ENCODE results near the gene ASPSCR1.

The ASPSCR1 gene

DNA sequence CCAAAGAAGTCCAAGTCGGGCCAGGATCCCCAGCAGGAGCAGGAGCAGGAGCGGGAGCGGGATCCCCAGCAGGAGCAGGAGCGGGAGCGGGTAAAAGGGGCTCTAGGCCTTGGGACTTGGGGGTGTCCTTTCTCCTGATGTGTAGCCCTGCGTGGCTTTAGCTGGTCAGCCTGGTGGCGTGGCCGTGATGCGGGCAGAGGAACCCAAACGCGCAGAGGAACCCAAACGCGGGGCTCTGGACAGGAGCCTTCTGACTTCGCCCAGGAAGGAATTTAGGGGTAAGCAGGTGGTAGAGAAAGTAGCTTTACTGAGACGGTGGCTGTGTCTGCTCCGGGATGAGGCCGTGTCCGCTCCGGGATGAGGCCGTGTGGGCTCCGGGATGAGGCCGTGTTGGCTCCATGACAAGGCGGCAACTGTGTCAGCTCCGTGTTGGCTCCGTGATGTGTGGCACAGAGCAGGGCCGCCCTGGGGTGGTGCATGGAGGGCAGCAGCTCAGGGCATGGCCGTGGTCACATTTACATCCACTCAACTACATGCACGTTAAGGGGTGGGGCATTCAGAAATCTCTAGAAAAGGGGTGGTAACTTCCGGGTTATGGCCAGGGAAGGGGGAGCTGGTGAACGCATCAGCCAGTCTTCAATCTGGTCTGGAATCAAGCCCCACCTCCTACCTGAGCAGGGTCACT, 19.5 kb downstream of the ASPSCR1 start:
- no peak overlapping the region for H3K18ac ChIP-seq (ENCODE audit: low read depth in 1 of 2, low read length in 2 of 2)
- no peak overlapping the region for H4K8ac ChIP-seq (ENCODE audit: low read length)
- no peak overlapping the region for H2BK120ac ChIP-seq (ENCODE audit: low read depth, low read length)
- no peak overlapping the region for H2AK5ac ChIP-seq (ENCODE audit: low read length, severe bottlenecking)
- peaks cover 41% of the 10 kb centered on the region for H3K4me1 ChIP-seq (ENCODE audit: control insufficient read depth, insufficient read depth, low read depth, low read length)
- H2BK15ac ChIP-seq (ENCODE audit: low read depth, poor library complexity, severe bottlenecking) = no peak overlapping the region
- no peak overlapping the region for H2AFZ ChIP-seq (ENCODE audit: low read depth, low read length)
- no peak overlapping the region for H3K14ac ChIP-seq (ENCODE audit: low read length in 2 of 2)
- DNase-seq = no peak
- H3K79me1 ChIP-seq (replicated peaks; ENCODE audit: low read length, poor library complexity, severe bottlenecking) = peaks cover 40% of the 10 kb centered on the region
- no peak overlapping the region for H3K9ac ChIP-seq (ENCODE audit: low read length)
- H3K27me3 ChIP-seq (ENCODE audit: control insufficient read depth in 1 of 2, insufficient read depth in 1 of 2, low read length in 2 of 2) = no peaks in the 10 kb centered on the region
- no peak overlapping the region for H3K27ac ChIP-seq (ENCODE audit: low read length, poor library complexity, severe bottlenecking)
- 97% methylated on average over 25 of the region's 30 CpGs for WGBS
- no peak overlapping the region for H3K23ac ChIP-seq (ENCODE audit: low read length in 2 of 2)
- H3K36me3 ChIP-seq (ENCODE audit: control insufficient read depth in 1 of 2, insufficient read depth in 2 of 2, low read depth in 1 of 2, low read length in 2 of 2) = peaks cover 16 to 67% of the 10 kb centered on the region in 2 experiments
- H2BK5ac ChIP-seq (ENCODE audit: low read depth, low read length, poor library complexity, severe bottlenecking) = no peak overlapping the region
- no peaks in the 10 kb centered on the region for H3K9me3 ChIP-seq (ENCODE audit: control insufficient read depth, low read length)
- H2BK12ac ChIP-seq (ENCODE audit: low read length in 2 of 2) = no peak overlapping the region
- no peak overlapping the region for H3K4me2 ChIP-seq (ENCODE audit: low read length, poor library complexity, severe bottlenecking)
- H3K4ac ChIP-seq (ENCODE audit: low read depth in 1 of 2, low read length in 2 of 2) = no peak overlapping the region
- H3K4me3 ChIP-seq (ENCODE audit: insufficient read depth in 1 of 2, low read depth in 1 of 2, low read length in 2 of 2) = no peak overlapping the region
- no peak overlapping the region for H4K91ac ChIP-seq (ENCODE audit: low read length)

DNA sequence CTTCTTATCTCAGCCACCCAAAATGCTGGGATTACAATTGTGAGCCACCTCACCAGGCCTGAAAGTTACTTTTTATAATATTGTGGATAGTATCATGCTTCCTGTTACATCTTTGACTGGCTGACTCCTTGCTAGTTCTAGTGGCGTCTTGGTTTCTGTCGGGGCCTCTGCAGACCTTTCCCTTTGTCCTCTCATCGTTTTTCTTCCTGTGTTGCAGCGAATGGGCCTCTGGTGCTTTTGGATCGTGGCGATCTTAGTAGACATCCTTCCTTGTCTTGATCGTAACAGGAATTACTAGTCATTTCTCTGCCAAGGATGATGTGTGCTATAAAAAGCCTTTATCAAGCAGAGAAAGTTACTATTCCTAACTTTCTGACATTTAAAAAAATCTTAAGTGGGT, 20.8 kb downstream of the ASPSCR1 start:
- Histone ChIP-seq H2BK120ac (ENCODE audit: low read depth, low read length) (no peak overlapping the region), H3K4me2 (ENCODE audit: low read length, poor library complexity, severe bottlenecking) (no peak overlapping the region), H2AK5ac (ENCODE audit: low read length, severe bottlenecking) (no peak overlapping the region), H2BK12ac (ENCODE audit: low read length in 2 of 2) (no peak overlapping the region), H3K36me3 (ENCODE audit: control insufficient read depth in 1 of 2, insufficient read depth in 2 of 2, low read depth in 1 of 2, low read length in 2 of 2) (peaks cover 16 to 61% of the 10 kb centered on the region in 2 experiments), H2BK15ac (ENCODE audit: low read depth, poor library complexity, severe bottlenecking) (no peak overlapping the region), H3K9me3 (ENCODE audit: control insufficient read depth, low read length) (no peaks in the 10 kb centered on the region), H3K27ac (ENCODE audit: low read length, poor library complexity, severe bottlenecking) (no peak overlapping the region), H2BK5ac (ENCODE audit: low read depth, low read length, poor library complexity, severe bottlenecking) (no peak overlapping the region), H3K4me3 (ENCODE audit: insufficient read depth in 1 of 2, low read depth in 1 of 2, low read length in 2 of 2) (no peak overlapping the region), H3K4me1 (ENCODE audit: control insufficient read depth, insufficient read depth, low read depth, low read length) (peaks cover 40% of the 10 kb centered on the region), H3K9ac (ENCODE audit: low read length) (no peak overlapping the region), H3K23ac (ENCODE audit: low read length in 2 of 2) (no peak overlapping the region), H2AFZ (ENCODE audit: low read depth, low read length) (no peak overlapping the region), H3K4ac (ENCODE audit: low read depth in 1 of 2, low read length in 2 of 2) (no peak overlapping the region), H4K91ac (ENCODE audit: low read length) (no peak overlapping the region), H3K27me3 (ENCODE audit: control insufficient read depth in 1 of 2, insufficient read depth in 1 of 2, low read length in 2 of 2) (no peaks in the 10 kb centered on the region), H3K18ac (ENCODE audit: low read depth in 1 of 2, low read length in 2 of 2) (no peak overlapping the region), H3K14ac (ENCODE audit: low read length in 2 of 2) (no peak overlapping the region), H4K8ac (ENCODE audit: low read length) (no peak overlapping the region), H3K79me1 (replicated peaks; ENCODE audit: low read length, poor library complexity, severe bottlenecking) (peaks cover 34% of the 10 kb centered on the region)
- no peak for DNase-seq
- 93% methylated on average over 4 of the region's 7 CpGs for WGBS

DNA sequence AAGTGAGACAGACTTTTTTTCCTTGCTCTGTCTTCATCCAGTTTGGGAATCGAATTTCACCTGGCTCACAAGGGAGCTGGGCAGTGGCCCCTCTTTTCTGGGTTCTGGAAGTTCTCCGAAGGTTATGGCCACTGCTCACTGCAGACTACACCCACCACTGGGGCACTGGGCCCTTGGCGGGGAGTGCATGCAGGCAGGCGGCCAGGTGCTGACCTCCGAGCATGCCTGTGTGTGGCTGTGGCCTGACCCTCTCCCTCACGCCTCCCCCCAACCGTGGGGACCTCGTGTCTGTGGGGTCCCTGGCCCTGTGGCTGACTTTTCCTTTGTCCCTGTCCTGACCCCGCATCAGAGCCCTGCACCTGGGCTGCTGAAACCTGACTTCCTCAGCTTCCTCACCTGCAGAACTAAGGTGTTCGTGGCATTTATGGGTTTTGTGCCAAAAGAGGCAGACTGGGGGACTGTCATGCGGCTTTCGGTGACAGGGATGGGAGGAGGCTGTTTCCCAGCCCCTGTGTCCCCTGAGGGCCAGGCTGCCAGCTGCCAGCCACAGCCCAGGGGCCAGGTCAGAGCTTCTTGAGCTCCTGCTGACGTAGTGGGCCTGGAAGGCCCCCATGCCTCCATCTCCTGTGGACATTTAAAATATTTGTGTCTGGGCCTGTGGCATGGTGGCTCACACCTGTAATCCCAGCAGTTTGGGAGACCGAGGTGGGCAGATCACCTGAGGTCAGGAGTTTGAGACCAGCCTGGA, 21.4 kb downstream of the ASPSCR1 start:
- Histone ChIP-seq H3K4me1 (ENCODE audit: control insufficient read depth, insufficient read depth, low read depth, low read length) (peaks cover 42% of the 10 kb centered on the region), H3K4me2 (ENCODE audit: low read length, poor library complexity, severe bottlenecking) (no peak overlapping the region), H3K9ac (ENCODE audit: low read length) (no peak overlapping the region), H3K27ac (ENCODE audit: low read length, poor library complexity, severe bottlenecking) (no peak overlapping the region), H2BK12ac (ENCODE audit: low read length in 2 of 2) (no peak overlapping the region), H3K27me3 (ENCODE audit: control insufficient read depth in 1 of 2, insufficient read depth in 1 of 2, low read length in 2 of 2) (no peaks in the 10 kb centered on the region), H3K79me1 (replicated peaks; ENCODE audit: low read length, poor library complexity, severe bottlenecking) (peaks cover 29% of the 10 kb centered on the region), H3K14ac (ENCODE audit: low read length in 2 of 2) (no peak overlapping the region), H3K9me3 (ENCODE audit: control insufficient read depth, low read length) (no peaks in the 10 kb centered on the region), H2BK120ac (ENCODE audit: low read depth, low read length) (no peak overlapping the region), H2AFZ (ENCODE audit: low read depth, low read length) (no peak overlapping the region), H3K4me3 (ENCODE audit: insufficient read depth in 1 of 2, low read depth in 1 of 2, low read length in 2 of 2) (no peak overlapping the region), H3K18ac (ENCODE audit: low read depth in 1 of 2, low read length in 2 of 2) (no peak overlapping the region), H2AK5ac (ENCODE audit: low read length, severe bottlenecking) (no peak overlapping the region), H2BK5ac (ENCODE audit: low read depth, low read length, poor library complexity, severe bottlenecking) (no peak overlapping the region), H3K36me3 (ENCODE audit: control insufficient read depth in 1 of 2, insufficient read depth in 2 of 2, low read depth in 1 of 2, low read length in 2 of 2) (peaks cover 12 to 55% of the 10 kb centered on the region in 2 experiments), H4K91ac (ENCODE audit: low read length) (no peak overlapping the region), H3K23ac (ENCODE audit: low read length in 2 of 2) (no peak overlapping the region), H3K4ac (ENCODE audit: low read depth in 1 of 2, low read length in 2 of 2) (no peak overlapping the region), H4K8ac (ENCODE audit: low read length) (no peak overlapping the region), H2BK15ac (ENCODE audit: low read depth, poor library complexity, severe bottlenecking) (no peak overlapping the region)
- no peak for DNase-seq
- 97% methylated on average over 14 of the region's 14 CpGs for WGBS

DNA sequence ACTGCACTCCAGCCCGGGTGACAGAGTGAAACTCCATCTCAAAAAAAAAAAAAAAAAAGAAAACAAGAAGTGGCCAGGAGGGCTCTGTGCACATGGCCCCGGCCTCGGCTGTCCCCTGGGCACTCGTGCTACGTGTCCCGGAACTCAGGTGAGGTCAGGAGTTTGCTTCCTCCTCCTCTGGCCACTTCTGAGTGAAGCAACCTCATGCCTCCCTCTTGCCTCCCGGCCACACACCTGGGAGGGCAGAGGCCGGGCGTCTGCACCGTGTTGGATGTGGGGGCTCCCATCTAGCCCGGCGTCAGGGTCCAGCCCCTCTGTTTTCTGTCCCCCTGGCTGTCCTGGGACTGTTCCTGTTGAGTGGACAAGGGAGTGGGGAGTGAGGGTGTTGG, 22.2 kb downstream of the ASPSCR1 start:
- H3K27ac ChIP-seq (ENCODE audit: low read length, poor library complexity, severe bottlenecking) = no peak overlapping the region
- no peaks in the 10 kb centered on the region for H3K27me3 ChIP-seq (ENCODE audit: control insufficient read depth in 1 of 2, insufficient read depth in 1 of 2, low read length in 2 of 2)

More for the DNA sequence above, 22.2 kb downstream of the ASPSCR1 start:
- 98% methylated on average over 12 of the region's 12 CpGs for WGBS
- no peaks in the 10 kb centered on the region for H3K9me3 ChIP-seq (ENCODE audit: control insufficient read depth, low read length)
- H2BK120ac ChIP-seq (ENCODE audit: low read depth, low read length) = no peak overlapping the region
- H2AK5ac ChIP-seq (ENCODE audit: low read length, severe bottlenecking) = no peak overlapping the region
- no peak overlapping the region for H3K4me3 ChIP-seq (ENCODE audit: insufficient read depth in 1 of 2, low read depth in 1 of 2, low read length in 2 of 2)
- no peak overlapping the region for H4K8ac ChIP-seq (ENCODE audit: low read length)
- H3K36me3 ChIP-seq (ENCODE audit: control insufficient read depth in 1 of 2, insufficient read depth in 2 of 2, low read depth in 1 of 2, low read length in 2 of 2) = peaks cover 8 to 47% of the 10 kb centered on the region in 2 experiments
- H3K4me1 ChIP-seq (ENCODE audit: control insufficient read depth, insufficient read depth, low read depth, low read length) = peaks cover 45% of the 10 kb centered on the region
- H2BK12ac ChIP-seq (ENCODE audit: low read length in 2 of 2) = no peak overlapping the region
- no peak overlapping the region for H3K4ac ChIP-seq (ENCODE audit: low read depth in 1 of 2, low read length in 2 of 2)
- no peak overlapping the region for H2BK5ac ChIP-seq (ENCODE audit: low read depth, low read length, poor library complexity, severe bottlenecking)
- no peak overlapping the region for H3K14ac ChIP-seq (ENCODE audit: low read length in 2 of 2)
- peaks cover 22% of the 10 kb centered on the region for H3K79me1 ChIP-seq (replicated peaks; ENCODE audit: low read length, poor library complexity, severe bottlenecking)
- H3K23ac ChIP-seq (ENCODE audit: low read length in 2 of 2) = no peak overlapping the region
- no peak overlapping the region for H4K91ac ChIP-seq (ENCODE audit: low read length)
- no peak overlapping the region for H3K9ac ChIP-seq (ENCODE audit: low read length)
- no peak for DNase-seq
- H2AFZ ChIP-seq (ENCODE audit: low read depth, low read length) = no peak overlapping the region
- H3K18ac ChIP-seq (ENCODE audit: low read depth in 1 of 2, low read length in 2 of 2) = no peak overlapping the region
- no peak overlapping the region for H2BK15ac ChIP-seq (ENCODE audit: low read depth, poor library complexity, severe bottlenecking)
- no peak overlapping the region for H3K4me2 ChIP-seq (ENCODE audit: low read length, poor library complexity, severe bottlenecking)

Data from mesenchymal stem cell (in vitro differentiated cells and primary cell).